ENCODE measurements around the gene RBM8A. TPM values are rescaled to one million over a fixed set of nuclear protein-coding genes. Genes with fewer than 3 reads are reported as not detected.
A peak's percentile ranks its signal among the peaks of the same experiment; 100 is the strongest.

The RBM8A gene
- total RNA-seq (282 and 329 TPM in 2 replicates), polyA plus RNA-seq (272 and 289 TPM in 2 replicates)

DNA sequence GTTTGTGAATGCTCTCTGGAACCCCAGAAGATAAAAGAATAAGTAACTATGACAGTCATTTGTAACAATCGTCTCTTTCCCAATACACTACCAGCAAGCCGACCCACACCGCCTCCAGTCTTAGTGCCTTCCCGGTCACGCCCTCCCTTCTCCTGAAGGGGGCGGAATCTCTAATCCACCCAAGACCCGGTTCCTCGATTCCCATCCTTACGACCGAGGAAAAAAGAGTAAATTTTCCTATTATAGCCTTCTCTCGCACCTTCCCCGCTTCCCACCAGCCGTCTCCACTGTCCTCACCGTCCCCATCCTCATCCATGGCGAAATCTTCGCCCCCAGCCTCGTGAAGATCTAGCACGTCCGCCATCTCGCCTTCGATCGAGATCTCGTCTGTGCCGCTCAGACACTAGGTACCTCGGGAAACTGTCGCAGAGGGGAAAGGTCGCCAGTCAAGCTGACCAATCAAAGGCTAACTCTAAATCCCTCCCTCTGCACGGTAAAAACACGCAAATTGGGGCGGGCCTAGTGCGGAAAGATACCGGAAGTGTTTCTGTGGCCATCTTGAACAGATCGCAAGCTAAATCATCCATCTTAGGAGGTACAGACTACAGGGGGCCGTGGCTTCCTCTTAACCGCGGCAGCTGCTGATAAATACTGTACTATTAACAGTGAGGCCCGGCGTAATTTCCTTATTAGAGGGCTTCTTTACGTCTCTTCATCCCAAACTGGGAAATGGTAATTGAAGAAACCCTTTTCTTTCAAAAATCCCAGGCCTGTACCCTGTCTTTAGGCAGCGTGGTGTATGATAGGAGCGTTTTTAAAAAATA is at the start of gene RBM8A:
RBM8A (minus strand) TSS at position 422 of the 824 bp plus-strand sequence; CDS start at position 364, 58 bp downstream.
- no peaks in the 10 kb centered on the region for H3K9me3 ChIP-seq (ENCODE audit: low read depth)
- TF ChIP-seq, protein P1, sequence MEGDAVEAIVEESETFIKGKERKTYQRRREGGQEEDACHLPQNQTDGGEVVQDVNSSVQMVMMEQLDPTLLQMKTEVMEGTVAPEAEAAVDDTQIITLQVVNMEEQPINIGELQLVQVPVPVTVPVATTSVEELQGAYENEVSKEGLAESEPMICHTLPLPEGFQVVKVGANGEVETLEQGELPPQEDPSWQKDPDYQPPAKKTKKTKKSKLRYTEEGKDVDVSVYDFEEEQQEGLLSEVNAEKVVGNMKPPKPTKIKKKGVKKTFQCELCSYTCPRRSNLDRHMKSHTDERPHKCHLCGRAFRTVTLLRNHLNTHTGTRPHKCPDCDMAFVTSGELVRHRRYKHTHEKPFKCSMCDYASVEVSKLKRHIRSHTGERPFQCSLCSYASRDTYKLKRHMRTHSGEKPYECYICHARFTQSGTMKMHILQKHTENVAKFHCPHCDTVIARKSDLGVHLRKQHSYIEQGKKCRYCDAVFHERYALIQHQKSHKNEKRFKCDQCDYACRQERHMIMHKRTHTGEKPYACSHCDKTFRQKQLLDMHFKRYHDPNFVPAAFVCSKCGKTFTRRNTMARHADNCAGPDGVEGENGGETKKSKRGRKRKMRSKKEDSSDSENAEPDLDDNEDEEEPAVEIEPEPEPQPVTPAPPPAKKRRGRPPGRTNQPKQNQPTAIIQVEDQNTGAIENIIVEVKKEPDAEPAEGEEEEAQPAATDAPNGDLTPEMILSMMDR (IDR thresholded peaks at IDR 0.05; ENCODE audit: low read depth, low read length) = peak; percentile 68
- no peaks in the 10 kb centered on the region for H3K27me3 ChIP-seq
- peaks cover 8% of the 10 kb centered on the region for H3K4me1 ChIP-seq (ENCODE audit: low read depth)
- peak within 1 kb of the TSS; percentile 86 for H3K27ac ChIP-seq
- H3K4me3 ChIP-seq = peak within 1 kb of the TSS; percentile 94
- H3K36me3 ChIP-seq = peaks cover 14% of the 10 kb centered on the region
- peak; percentile 96 to 98 for DNase-seq (ENCODE audit: low read depth in 1 of 2, low spot score in 1 of 2)

- Histone ChIP-seq H3K4me3 (no peak overlapping the region), H3K9me3 (ENCODE audit: low read depth) (no peaks in the 10 kb centered on the region), H3K4me1 (ENCODE audit: low read depth) (peaks cover 37% of the 10 kb centered on the region), H3K27ac (no peak overlapping the region), H3K36me3 (no peaks in the 10 kb centered on the region), H3K27me3 (no peaks in the 10 kb centered on the region)
- DNase-seq (ENCODE audit: low read depth in 1 of 2, low spot score in 1 of 2) = no peak
- TF ChIP-seq, protein P1 (IDR thresholded peaks at IDR 0.05; ENCODE audit: low read depth, low read length) = no peak
Observed at GRCh38 chr1:145977016-145977415, 49.7 kb upstream of the RBM8A start.

GRCh38 chr1:145975216-145975615 is 47.9 kb upstream of the RBM8A start:
- TF ChIP-seq, protein P1 (IDR thresholded peaks at IDR 0.05; ENCODE audit: low read depth, low read length) = no peak
- peaks cover 22% of the 10 kb centered on the region for H3K4me1 ChIP-seq (ENCODE audit: low read depth)
- no peaks in the 10 kb centered on the region for H3K27me3 ChIP-seq
- H3K9me3 ChIP-seq (ENCODE audit: low read depth) = no peaks in the 10 kb centered on the region
- H3K27ac ChIP-seq = no peak overlapping the region
- H3K36me3 ChIP-seq = no peaks in the 10 kb centered on the region
- no peak for DNase-seq (ENCODE audit: low read depth in 1 of 2, low spot score in 1 of 2)
- no peak overlapping the region for H3K4me3 ChIP-seq

DNA sequence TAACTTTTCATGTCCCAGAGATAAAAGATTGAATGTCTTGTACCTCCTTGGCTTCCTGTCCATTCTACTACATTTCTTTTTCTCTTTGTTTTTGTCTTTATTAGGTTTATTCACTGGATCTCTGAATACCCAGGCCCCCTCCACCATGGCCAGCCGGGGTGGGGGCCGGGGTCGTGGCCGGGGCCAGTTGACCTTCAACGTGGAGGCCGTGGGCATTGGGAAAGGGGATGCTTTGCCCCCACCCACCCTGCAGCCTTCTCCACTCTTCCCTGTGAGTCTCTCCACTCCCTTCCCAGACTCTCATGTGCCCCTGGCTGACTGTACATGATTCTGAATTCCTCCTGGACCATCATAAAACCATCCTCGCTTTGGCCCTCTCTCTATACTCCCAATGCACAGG is 47.4 kb upstream of the RBM8A start:
- Histone ChIP-seq H3K27me3 (no peaks in the 10 kb centered on the region), H3K36me3 (no peaks in the 10 kb centered on the region), H3K9me3 (ENCODE audit: low read depth) (no peaks in the 10 kb centered on the region), H3K4me3 (no peak overlapping the region), H3K27ac (no peak overlapping the region), H3K4me1 (ENCODE audit: low read depth) (peaks cover 17% of the 10 kb centered on the region)
- TF ChIP-seq, protein P1 (IDR thresholded peaks at IDR 0.05; ENCODE audit: low read depth, low read length) = no peak
- DNase-seq (ENCODE audit: low read depth in 1 of 2, low spot score in 1 of 2) = no peak

DNA sequence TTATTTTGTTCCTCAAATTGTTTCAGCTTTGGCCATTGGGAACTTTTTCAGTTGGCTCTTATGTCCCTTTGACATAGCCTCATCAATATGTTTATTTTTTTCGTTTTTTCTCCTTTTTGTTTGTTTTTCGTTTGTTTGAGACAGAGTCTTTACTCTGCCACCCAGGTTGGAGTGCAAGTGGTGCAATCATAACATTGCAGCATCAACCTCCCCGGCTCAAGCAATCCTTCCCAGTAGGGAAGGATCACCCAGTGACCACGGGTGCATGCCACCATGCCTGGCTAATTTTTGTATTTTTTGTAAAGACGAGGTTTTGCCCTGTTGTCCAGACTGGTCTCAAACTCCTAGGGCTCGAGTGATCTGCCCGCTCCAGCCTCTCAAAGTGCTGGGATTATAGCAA is 45.3 kb upstream of the RBM8A start:
- H3K4me3 ChIP-seq = no peak overlapping the region
- H3K27ac ChIP-seq = no peak overlapping the region
- H3K36me3 ChIP-seq = no peaks in the 10 kb centered on the region
- H3K9me3 ChIP-seq (ENCODE audit: low read depth) = no peaks in the 10 kb centered on the region
- H3K27me3 ChIP-seq = no peaks in the 10 kb centered on the region
- no peaks in the 10 kb centered on the region for H3K4me1 ChIP-seq (ENCODE audit: low read depth)
- no peak for DNase-seq (ENCODE audit: low read depth in 1 of 2, low spot score in 1 of 2)
- TF ChIP-seq, protein P1 (IDR thresholded peaks at IDR 0.05; ENCODE audit: low read depth, low read length) = no peak

All from cardiac muscle cell (in vitro differentiated cells and primary cell).